Stimulated activated CD8-positive, alpha-beta memory T cell treated with anti-CD3 and anti-CD28 coated beads, Interleukin-12 subunit alpha, Interleukin-12 subunit beta, amount 100 ng/mL, for 1 hour (primary cell): ENCODE measurements around the gene SMURF2.
"Not testable (repeated sequence)": the region's sequence is repeated elsewhere in the genome, so short reads cannot be mapped to it uniquely, and the experiment has no call there.

Source experiments
- DNase-seq: peaks from one replicate; pipeline ENCODE4 v3.0.0-alpha.2; 2020; ENCODE audit warnings: low read depth

SMURF2 gene

GRCh38 chr17:64661976-64662773, at the start of gene SMURF2:
Gene SMURF2, minus strand, starts transcription at chr17:64662307. Its CDS starts 427 bp downstream, at chr17:64661880.
- peak; percentile 61 for DNase-seq

DNA sequence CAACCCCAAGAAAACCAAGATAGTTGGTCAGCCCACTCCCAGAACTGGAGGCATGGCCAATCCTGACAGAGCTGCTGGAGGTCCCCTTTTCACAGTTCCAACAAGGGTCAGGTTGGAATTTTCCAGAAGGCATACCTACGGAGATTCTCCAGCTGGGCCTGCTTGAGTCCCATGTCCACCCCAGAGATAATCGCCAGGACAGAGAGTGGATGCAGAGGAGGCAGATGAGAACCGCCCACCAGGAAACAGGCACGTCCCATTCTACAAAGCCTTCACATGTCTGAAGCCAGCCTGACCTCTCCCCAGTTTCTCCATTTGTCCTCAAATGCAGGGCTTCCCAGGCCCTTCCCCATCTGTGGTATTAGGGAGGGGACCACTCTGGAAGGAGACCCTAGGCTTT, 47.4 kb upstream of the SMURF2 start:
- DNase-seq, result no peak

DNA sequence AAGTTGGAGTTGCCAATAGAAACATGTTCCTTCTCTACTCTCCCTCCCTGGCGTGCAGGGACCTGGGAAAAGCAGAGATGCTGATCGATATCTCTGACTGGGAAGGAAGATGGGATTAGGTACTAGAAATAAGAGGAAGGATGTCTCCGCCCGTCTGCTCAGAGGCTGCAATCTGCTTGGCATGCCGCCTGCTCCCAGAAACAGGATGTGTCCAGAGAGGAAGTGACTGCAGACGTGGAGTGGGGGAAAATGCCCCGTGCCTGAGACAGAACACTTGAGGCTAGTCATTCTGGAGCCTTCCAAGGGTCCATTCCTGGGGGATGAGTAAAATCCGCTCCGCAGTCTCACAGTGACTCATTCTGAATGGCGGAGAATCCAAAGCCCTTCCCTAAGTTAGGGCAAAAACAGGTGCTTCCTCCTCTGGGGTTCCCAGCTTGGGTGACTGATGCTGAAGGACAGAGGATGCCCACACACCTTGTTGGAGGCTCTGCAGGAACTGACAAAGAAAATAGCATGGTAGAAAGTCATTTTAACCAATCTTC, 45.0 kb upstream of the SMURF2 start:
- DNase-seq, result no peak

DNA sequence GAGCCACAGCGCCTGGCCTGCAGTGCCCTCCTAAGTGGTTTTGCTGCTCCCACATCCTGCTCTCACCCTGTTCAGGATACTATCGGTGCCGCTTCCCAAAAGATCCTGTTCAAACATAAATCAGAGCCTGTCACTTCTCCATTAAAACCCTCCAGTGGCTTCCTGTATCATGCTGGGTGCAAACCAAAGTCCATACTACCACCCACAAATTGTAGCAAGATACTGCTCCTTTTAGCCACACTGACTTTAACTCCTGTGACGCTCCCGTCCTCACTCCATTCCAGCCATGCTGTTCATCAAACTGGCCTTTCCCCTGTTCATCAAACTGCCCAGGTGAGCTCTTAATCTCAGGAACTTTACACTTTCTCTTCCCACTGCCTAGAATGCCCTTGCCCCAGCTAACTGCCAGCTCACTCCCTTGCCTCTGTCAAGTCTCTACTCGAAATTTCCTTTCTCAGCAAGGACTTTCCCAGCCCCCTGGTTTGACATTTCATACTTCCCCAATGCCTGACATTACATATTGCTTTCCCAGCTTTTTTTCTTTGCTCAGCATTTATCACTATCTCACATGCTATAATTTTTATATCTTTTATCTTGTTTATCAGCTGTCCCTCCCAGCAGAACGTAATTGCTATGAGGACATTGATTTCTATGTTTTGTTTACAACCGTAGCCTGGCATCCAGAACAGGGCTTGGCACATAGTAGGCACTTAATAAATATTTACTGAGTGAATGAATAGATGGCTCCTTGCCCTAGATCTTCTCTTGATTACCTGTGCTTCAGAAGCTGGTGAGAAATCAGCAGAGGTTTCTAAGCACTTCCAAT, 44.3 kb upstream of the SMURF2 start:
- DNase-seq, result no peak

- no peak for DNase-seq
These were observed 40.7 kb upstream of the SMURF2 start for GRCh38 chr17:64702815-64703214.

GRCh38 chr17:64698725-64699124, 36.6 kb upstream of the SMURF2 start:
- no peak for DNase-seq

DNA sequence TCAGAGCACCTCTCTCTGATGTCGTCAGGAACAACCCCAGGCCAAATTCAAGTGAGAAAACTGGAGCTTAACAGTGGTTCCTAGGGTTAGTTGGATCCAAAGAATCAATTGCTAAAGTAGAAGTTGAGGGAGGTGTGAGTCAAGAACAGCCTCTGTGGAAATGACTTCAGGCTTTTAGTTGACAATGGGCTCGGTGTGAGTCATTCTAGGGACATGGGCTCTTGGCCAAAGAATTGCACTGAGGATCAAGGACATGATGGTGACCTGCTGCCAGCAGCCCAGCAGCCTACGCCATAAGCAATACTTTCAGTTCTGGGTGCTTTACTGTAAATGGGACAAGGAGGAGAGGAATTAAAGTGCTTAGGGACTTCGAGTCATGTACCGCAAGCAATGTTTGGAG, 32.1 kb upstream of the SMURF2 start:
- no peak for DNase-seq

DNA sequence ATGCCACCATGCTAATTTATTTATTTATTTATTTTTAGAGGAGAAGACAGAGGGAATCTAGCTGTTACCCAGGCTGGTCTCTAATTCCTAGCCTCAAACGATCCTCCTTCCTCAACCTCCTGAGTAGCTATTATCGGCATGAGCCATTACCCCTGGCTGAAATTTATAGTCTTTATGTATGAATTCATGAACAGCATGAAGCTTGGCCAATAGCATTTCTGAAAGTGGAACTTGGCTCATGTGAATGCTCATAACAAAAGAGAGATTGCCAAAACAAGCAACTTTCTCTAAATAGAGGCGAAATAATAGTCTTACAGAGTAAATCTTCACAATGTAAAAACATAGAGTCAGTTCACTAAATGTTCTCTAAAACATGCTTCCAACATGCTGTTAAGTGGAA, 30.1 kb upstream of the SMURF2 start:
- DNase-seq, result no peak

DNA sequence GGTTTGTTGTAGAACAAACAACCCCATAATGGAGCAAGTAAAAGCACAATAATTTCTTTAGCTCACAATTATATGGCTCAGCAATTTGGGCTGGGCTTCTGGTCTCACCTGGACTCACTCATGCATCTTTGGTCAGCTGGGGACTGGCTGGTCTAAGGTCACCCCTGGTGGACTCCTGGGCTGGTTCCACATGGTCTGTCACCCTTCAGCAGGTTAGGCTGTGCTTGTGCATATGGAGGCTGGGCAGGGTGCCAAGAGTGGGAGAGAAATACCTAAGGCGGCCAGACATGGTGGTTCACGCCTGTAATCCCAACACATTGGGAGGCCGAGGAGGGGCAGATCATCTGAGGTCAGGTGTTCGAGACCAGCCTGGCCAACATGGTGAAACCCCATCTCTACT, 27.0 kb upstream of the SMURF2 start:
- DNase-seq, result no peak

DNA sequence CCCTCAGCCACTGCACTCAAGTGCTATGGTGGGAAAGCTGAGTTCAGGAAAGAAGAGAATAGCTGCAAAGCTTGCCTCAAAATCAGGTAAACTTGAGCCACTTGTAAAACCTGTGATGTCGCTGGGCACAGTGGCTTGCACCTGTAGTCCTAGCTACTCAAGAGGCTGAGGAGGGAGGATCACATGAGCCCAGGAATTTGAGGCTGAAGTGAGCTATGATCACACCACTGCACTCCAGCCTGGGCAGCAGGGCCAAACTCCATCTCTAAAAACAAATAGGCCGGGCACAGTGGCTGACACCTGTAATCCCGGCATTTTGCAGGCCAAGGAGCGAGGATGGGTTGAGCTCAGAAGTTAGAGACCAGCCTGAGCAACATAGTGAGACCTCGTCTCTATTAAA, 26.4 kb upstream of the SMURF2 start:
- DNase-seq, result no peak

DNA sequence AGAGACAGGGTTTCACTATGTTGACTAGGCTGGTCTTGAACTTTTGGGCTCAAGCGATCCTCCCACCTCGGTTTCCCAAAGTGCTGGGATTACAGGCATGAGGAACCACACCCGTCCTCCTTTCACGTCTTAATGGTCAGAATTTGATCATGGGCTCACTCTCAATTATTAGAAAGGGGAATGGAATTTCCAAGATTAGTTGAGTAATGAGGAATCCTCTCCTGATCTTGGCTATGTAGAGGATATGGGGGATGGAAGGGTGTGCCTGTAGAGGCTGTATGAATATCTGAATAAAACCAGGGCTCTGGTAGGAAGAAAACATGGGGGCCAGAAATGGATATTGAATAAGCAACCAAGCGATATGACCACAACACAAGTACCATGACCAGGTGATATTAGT, 25.9 kb upstream of the SMURF2 start:
- no peak for DNase-seq

DNA sequence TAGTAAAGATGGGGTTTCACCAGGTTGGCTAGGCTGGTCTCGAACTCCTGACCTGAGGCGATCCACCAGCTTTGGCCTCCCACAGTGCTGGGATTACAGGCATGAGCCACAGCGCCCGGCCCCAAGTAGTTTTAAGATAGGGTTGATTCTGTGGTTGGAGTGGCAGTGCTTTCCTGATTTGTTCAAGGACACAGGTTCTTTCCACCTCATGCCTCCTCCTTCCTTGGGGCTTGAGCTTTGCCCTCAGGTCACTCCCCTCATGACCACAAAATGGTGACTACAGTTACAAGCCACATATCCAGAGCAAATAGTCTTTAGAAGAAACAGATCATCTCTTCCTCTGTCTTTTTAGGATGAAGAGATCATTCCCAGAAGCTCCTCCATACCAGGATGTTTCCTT, 25.3 kb upstream of the SMURF2 start:
- DNase-seq, result no peak

DNA sequence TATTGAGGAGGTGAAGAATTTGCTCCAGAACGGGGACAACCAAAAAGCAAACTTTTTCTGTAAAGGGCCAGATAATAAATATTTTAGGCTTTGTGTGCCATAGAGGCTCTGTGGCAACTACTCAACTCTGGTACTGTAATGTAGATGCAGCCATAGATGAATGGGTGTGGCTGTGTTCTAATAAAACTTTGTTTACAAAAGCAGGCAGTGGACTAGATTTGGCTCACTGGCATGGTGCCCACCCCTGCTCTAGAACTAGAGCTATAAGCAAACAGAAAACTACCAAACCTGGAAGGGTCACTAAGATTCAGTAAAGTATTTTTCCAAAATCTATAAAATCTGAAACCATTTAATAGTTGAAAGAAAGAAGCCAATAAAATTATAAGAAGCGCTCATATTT, 24.6 kb upstream of the SMURF2 start:
- DNase-seq, result no peak

DNA sequence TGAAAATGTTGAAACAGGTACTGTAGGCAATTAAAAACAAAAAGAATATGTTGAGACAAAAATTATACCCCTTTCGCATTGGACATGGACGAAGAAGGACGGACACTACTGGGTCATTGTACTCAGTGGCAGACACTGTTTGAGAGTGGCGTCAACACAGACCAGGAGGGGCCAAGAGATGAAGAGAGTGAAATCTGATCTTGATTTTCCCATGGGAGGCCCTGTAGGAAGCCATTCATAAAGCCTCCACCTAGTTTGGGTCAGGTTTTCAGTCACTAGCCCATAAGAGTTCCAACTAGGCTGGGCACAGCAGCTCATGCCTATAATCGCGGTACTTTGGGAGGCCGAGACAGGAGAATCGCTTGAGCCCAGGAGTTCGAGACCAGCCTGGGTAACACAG, 23.6 kb upstream of the SMURF2 start:
- DNase-seq, result no peak

GRCh38 chr17:64683796-64684195, 21.7 kb upstream of the SMURF2 start:
- DNase-seq, result no peak

GRCh38 chr17:64682261-64683181, 20.4 kb upstream of the SMURF2 start:
- no peak for DNase-seq

DNA sequence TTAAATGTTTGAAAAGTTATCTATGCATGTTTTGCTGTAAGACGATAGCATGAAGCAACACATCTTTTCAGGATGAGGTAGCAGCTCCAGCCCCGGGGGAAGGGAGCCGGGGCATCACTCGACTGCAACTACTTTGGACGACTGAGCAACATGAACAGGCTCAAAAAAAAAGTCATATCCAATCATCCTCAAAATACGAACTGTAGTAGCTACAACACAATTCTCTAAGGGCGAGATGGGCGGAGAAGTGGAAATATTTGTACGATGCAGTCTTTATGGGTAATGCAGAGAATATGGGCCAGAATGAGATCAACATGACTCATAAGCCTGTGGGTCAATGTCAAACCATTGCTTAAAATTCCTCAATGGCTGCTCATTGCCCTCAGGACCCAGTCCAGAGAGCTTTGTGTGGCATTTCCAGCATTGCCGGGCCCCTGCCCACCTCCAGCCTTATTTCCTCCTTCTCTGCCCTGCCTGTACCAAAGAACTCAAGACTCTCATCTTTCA, 17.7 kb upstream of the SMURF2 start:
- DNase-seq, result no peak

GRCh38 chr17:64676763-64677162, 14.7 kb upstream of the SMURF2 start:
- DNase-seq, result no peak

DNA sequence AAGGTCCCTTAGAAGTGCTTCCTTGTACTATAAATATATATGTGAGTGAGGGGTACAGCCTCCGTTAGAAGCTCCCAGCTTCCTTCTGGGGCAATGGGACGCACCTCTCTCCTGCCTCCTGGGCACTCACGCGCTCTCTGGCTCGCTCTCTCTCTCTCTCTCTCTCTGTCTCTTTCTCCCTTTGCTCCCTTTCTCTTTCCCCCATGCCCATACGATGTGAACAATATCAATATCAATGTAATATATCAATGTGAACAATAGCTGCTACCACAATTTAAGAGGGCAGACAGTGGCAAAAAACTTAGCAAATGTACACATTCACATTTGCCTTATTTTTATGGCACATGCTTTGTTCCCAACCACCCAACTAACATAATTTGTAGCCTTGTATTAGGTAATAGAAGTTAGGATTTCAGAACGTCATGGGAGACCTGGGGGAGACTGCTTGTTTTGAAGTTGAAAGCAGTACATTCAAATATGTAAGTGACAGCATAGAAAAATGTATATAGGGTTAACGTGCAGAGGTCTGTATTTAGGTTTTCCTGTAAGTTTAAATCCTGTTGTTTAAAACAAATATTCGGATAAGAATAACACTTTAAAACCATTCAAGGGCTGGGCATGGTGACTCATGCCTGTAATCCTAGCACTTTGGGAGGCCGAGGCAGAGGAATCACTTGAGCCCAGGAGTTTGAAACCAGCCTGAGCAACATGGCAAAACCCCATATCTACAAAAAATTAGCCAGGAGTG, 8.9 kb upstream of the SMURF2 start:
- not testable (repeated sequence) for DNase-seq

GRCh38 chr17:64667807-64668721, 6.0 kb upstream of the SMURF2 start:
- DNase-seq, result not testable (repeated sequence)
